Spleen (tissue), 11 donors: Measurements from ENCODE around the gene IL1RL1. TPM values are rescaled to one million over a fixed set of nuclear protein-coding genes. Genes with fewer than 3 reads are reported as not detected.

Source experiments
- DNase-seq: peaks from one replicate; pipeline ENCODE4 v3.0.0-alpha.2; 2020
- H3K27ac ChIP-seq, 8 donors: fragments of 200-600 bp; sonication (generic) in 7 of 8; 1 replicate in 4 of 8; 2 replicates in 4 of 8; pipeline versions ENCODE4 v1.5.0 to v1.8.0; 2016 to 2021; ENCODE audit warnings: inconsistent platforms in 4 of 8, mild to moderate bottlenecking in 4 of 8, moderate library complexity in 1 of 8
- H3K27me3 ChIP-seq, 7 donors: fragments of 200-600 bp; sonication (generic) in 6 of 7; replicated peaks in 1 of 7; 1 replicate in 4 of 7; 2 replicates in 3 of 7; pipeline versions ENCODE4 v1.5.0 to v1.8.0; 2016 to 2021; ENCODE audit warnings: inconsistent platforms in 3 of 7, mild to moderate bottlenecking in 1 of 7
- H3K36me3 ChIP-seq, 6 donors: fragments of 200-600 bp; sonication (generic) in 5 of 6; 1 replicate in 4 of 6; 2 replicates in 2 of 6; pipeline versions ENCODE4 v1.5.0 to v1.8.0; 2016 to 2021; ENCODE audit warnings: inconsistent platforms in 2 of 6
- H3K4me1 ChIP-seq, 6 donors: fragments of 200-600 bp; sonication (generic) in 5 of 6; 1 replicate in 3 of 6; 2 replicates in 3 of 6; pipeline versions ENCODE4 v1.5.0 to v1.8.0; 2016 to 2021; ENCODE audit warnings: inconsistent platforms in 3 of 6
- H3K4me3 ChIP-seq, 8 donors: fragments of 200-600 bp; sonication (generic) in 7 of 8; 1 replicate in 4 of 8; 2 replicates in 4 of 8; pipeline versions ENCODE4 v1.5.0 to v1.8.0; 2016 to 2021; ENCODE audit warnings: inconsistent platforms in 4 of 8, mild to moderate bottlenecking in 4 of 8, moderate library complexity in 2 of 8
- H3K9me3 ChIP-seq, 8 donors: fragments of 200-600 bp; sonication (generic) in 7 of 8; 1 replicate in 4 of 8; 2 replicates in 4 of 8; pipeline versions ENCODE4 v1.5.0 to v1.8.0; 2016 to 2021; ENCODE audit warnings: inconsistent platforms in 4 of 8
- CTCF ChIP-seq, 11 experiments: fragments of 200-600 bp in 7 of 11; fragments of 450-650 bp in 4 of 11; sonication (generic) in 4 of 11; IDR thresholded peaks in 8 of 11; conservative IDR thresholded peaks in 3 of 11; 1 replicate in 7 of 11; 2 replicates in 4 of 11; pipeline versions ENCODE4 v1.4.0 to v1.8.0; 2016 to 2021; ENCODE audit warnings: antibody characterized with exemption in 11 of 11, inconsistent platforms in 4 of 11, mild to moderate bottlenecking in 1 of 11
- POLR2A ChIP-seq, 3 donors: fragments of 450-650 bp; IDR thresholded peaks; one replicate each; pipeline ENCODE4 v1.5.1; 2017; ENCODE audit warnings: antibody characterized with exemption in 3 of 3, mild to moderate bottlenecking in 1 of 3
- POLR2AphosphoS5 ChIP-seq, 3 donors: sonication (generic); formaldehyde crosslinking; IDR thresholded peaks; one replicate each; pipeline ENCODE4 v1.5.1; 2017; ENCODE audit warnings: antibody characterized with exemption in 3 of 3
- WGBS, 5 donors: extraction: QIAGEN DNeasy Blood & Tissue Kit in 3 of 5; methylation state at CpG; one replicate each; pipeline versions ENCODE4 v1.1.5 to v1.1.7; 2013 to 2018; 5-methylcytosine and 5-hydroxymethylcytosine counted together
- intact Hi-C: fragments of 100-400 bp; cut with DNase I; formaldehyde crosslinking; loops from one replicate; pipeline ENCODE4 v1.15.0; 2023; ENCODE audit warnings: low total_unique reads
- polyA plus RNA-seq, 3 donors: library from polyadenylated mRNA; stranded (reverse); fragments of 200-250 nt; gene quantifications; one replicate each; pipeline ENCODE4 v1.2.1, GENCODE V29; 2013
- total RNA-seq, 7 donors: library from RNA; depleted of rRNA in 3 of 7; stranded (reverse); fragments of >200 nt in 3 of 7; fragmentation: NEBNext Ultra II Directional in 4 of 7; extraction: Animal tissue kit (Norgen Biotek cat#: 25700) in 4 of 7; gene quantifications; one replicate each; pipeline versions ENCODE4 v1.1.0 to v1.2.1, GENCODE V29; 2016 to 2021
- donor health status: healthy with polysubstance abuse.
- donor health status: DM: no; HTN: no; CAD: no; lungs with moderate emphysema.
- donor health status: DM: no; HTN: no; CAD: no.
- donor health status: Bipolar disorder and iron deficiency.
- donor health status: healthy.
- donor health status: DM: no; HTN: no; CAD: no.
- donor health status: DM: yes; HTN: yes; CAD: no.

The IL1RL1 gene
- total and polyA plus RNA-seq, 10 donors = 0.11 to 19.6 (median 1.6) TPM

- peak; percentile 54 to 93 (median 85) for TF ChIP-seq CTCF (IDR thresholded peaks at IDR 0.05 in 8 of 11, conservative IDR thresholded peaks at IDR 0.05 in 3 of 11)
- peak; percentile 68 to 84 (median 74) for TF ChIP-seq POLR2AphosphoS5 (IDR thresholded peaks at IDR 0.05)
- TF ChIP-seq POLR2A (IDR thresholded peaks at IDR 0.05) = no peak
- Histone ChIP-seq H3K27ac (peak within 1 kb of the TSS; percentile 75 to 96 (median 88)), H3K4me1 (peaks cover 3 to 57% (median 33%) of the 10 kb centered on the region in 6 donors), H3K9me3 (no peaks in the 10 kb centered on the region), H3K36me3 (no peaks in the 10 kb centered on the region), H3K4me3 (peak within 1 kb of the TSS; percentile 65 to 97 (median 75)), H3K27me3 (peaks cover 0 to 5% (median 0%) of the 10 kb centered on the region in 7 donors)
- 1 to 2% (median 1%) methylated on average over 51 to 69 of the region's 69 CpGs for WGBS, 5 donors
- DNase-seq = peak; percentile 96
- intact Hi-C loops = loop anchor here (10.0 kb wide), 1 partner anchor 101 kb away; no protein-coding TSS in a partner anchor
Observed at GRCh38 chr2:102355526-102356380, 44.4 kb downstream of the IL1RL1 start, which contains the start of gene IL18R1. Gene IL18R1 (plus strand): TSS chr2:102355796. CDS start chr2:102362661, 6,865 bp downstream.

GRCh38 chr2:102356381-102356712, 45.0 kb downstream of the IL1RL1 start:
- Histone ChIP-seq H3K9me3 (no peaks in the 10 kb centered on the region), H3K27ac (peak overlapping the region; percentile 75 to 96 (median 88)), H3K4me3 (peak overlapping the region; percentile 65 to 97 (median 75)), H3K27me3 (peaks cover 0 to 5% (median 0%) of the 10 kb centered on the region in 7 donors), H3K4me1 (peaks cover 3 to 57% (median 33%) of the 10 kb centered on the region in 6 donors), H3K36me3 (no peaks in the 10 kb centered on the region)
- TF ChIP-seq POLR2AphosphoS5 (IDR thresholded peaks at IDR 0.05) = peak in 1 of 3 donors; percentile 35
- no peak for TF ChIP-seq CTCF (IDR thresholded peaks at IDR 0.05 in 8 of 11, conservative IDR thresholded peaks at IDR 0.05 in 3 of 11)
- intact Hi-C loops = loop anchor here (10.0 kb wide), 1 partner anchor 102 kb away; no protein-coding TSS in a partner anchor
- 3 to 7% (median 6%) methylated on average over 7 of the region's 7 CpGs for WGBS, 5 donors
- DNase-seq = peak; percentile 86

- TF ChIP-seq CTCF (IDR thresholded peaks at IDR 0.05 in 8 of 11, conservative IDR thresholded peaks at IDR 0.05 in 3 of 11) = no peak
- no peak for DNase-seq
- Histone ChIP-seq H3K27me3 (peaks cover 0 to 5% (median 0%) of the 10 kb centered on the region in 7 donors), H3K9me3 (no peaks in the 10 kb centered on the region), H3K36me3 (peaks cover 0 to 2% (median 0%) of the 10 kb centered on the region in 6 donors), H3K27ac (peak overlapping the region in 7 of 8 donors; percentile 78 to 96 (median 89)), H3K4me3 (peak overlapping the region in 7 of 8 donors; percentile 65 to 97 (median 75)), H3K4me1 (peaks cover 3 to 57% (median 33%) of the 10 kb centered on the region in 6 donors)
- WGBS, 5 donors = 60 to 92% (median 80%) methylated on average over 2 of the region's 2 CpGs
- intact Hi-C loops = loop anchor here (10.0 kb wide), 1 partner anchor 102 kb away; no protein-coding TSS in a partner anchor
Observed at GRCh38 chr2:102356741-102357140, 45.4 kb downstream of the IL1RL1 start.

GRCh38 chr2:102357937-102358336, 46.6 kb downstream of the IL1RL1 start:
- Histone ChIP-seq H3K36me3 (peaks cover 0 to 14% (median 0%) of the 10 kb centered on the region in 6 donors), H3K9me3 (no peaks in the 10 kb centered on the region), H3K4me3 (peak overlapping the region in 4 of 8 donors; percentile 65 to 97 (median 70)), H3K27me3 (peaks cover 0 to 5% (median 0%) of the 10 kb centered on the region in 7 donors), H3K4me1 (peaks cover 3 to 57% (median 33%) of the 10 kb centered on the region in 6 donors), H3K27ac (peak overlapping the region in 5 of 8 donors; percentile 26 to 96 (median 95))
- intact Hi-C loops = loop anchor here (10.0 kb wide), 1 partner anchor 103 kb away; no protein-coding TSS in a partner anchor
- DNase-seq = no peak
- TF ChIP-seq POLR2A (IDR thresholded peaks at IDR 0.05) (no peak), CTCF (IDR thresholded peaks at IDR 0.05 in 8 of 11, conservative IDR thresholded peaks at IDR 0.05 in 3 of 11) (no peak), POLR2AphosphoS5 (IDR thresholded peaks at IDR 0.05) (no peak)
- WGBS, 5 donors = 31 to 48% (median 38%) methylated on average over 2 of the region's 2 CpGs
